HepG2 (cell line): ENCODE measurements around the gene KPNA3. TPM values are rescaled to one million over a fixed set of nuclear protein-coding genes. Genes with fewer than 3 reads are reported as not detected.
A peak's percentile ranks its signal among the peaks of the same experiment; 100 is the strongest.

Source experiments
- BCL6 ChIP-seq: IDR thresholded peaks from 2 replicates; pipeline ENCODE4 v1.6.1; 2016; ENCODE audit warnings: missing genetic modification reagents, missing compliant biosample characterization
- BORCS8-MEF2B ChIP-seq: sonication (generic); formaldehyde crosslinking; IDR thresholded peaks from 2 replicates; pipeline ENCODE4 v1.8.0; 2022; ENCODE audit warnings: mild to moderate bottlenecking, missing genetic modification reagents
- EP300 ChIP-seq, 3 experiments: sonication (generic) in 1 of 3; formaldehyde crosslinking in 1 of 3; IDR thresholded peaks; 2 replicates each; pipeline versions ENCODE4 v1.5.1 to v1.6.1; 2011 to 2020; ENCODE audit warnings: low read depth in 2 of 3, low read length in 2 of 3, borderline replicate concordance in 1 of 3, improper control_type of control experiment in 1 of 3, mild to moderate bottlenecking in 1 of 3, missing genetic modification reagents in 1 of 3, moderate library complexity in 1 of 3
- ESRRA ChIP-seq: sonication (generic); formaldehyde crosslinking; IDR thresholded peaks from 2 replicates; pipeline ENCODE4 v1.5.1; 2020; ENCODE audit warnings: mild to moderate bottlenecking, low read depth, missing genetic modification reagents
- FOXP1 ChIP-seq, 2 experiments: fragments of 450-650 bp in 1 of 2; IDR thresholded peaks; 2 replicates each; pipeline ENCODE4 v1.6.1; 2017 to 2018; ENCODE audit warnings: antibody characterized with exemption in 1 of 2
- HCFC1 ChIP-seq: fragments of 150-350 bp; IDR thresholded peaks from 2 replicates; pipeline ENCODE4 v1.6.1; 2014; ENCODE audit warnings: low read depth, low read length
- HNF1B ChIP-seq: sonication (generic); formaldehyde crosslinking; IDR thresholded peaks from 2 replicates; pipeline ENCODE4 v1.5.1; 2020; ENCODE audit warnings: mild to moderate bottlenecking, moderate library complexity, missing genetic modification reagents
- ISX ChIP-seq: sonication (generic); formaldehyde crosslinking; conservative IDR thresholded peaks from 2 replicates; pipeline ENCODE4 v1.5.0; 2020; ENCODE audit warnings: missing genetic modification reagents
- KDM5A ChIP-seq: fragments of 200-600 bp; sonication (generic); IDR thresholded peaks from 2 replicates; pipeline ENCODE4 v1.7.0; 2018; ENCODE audit warnings: antibody characterized with exemption, mild to moderate bottlenecking, low read length, borderline replicate concordance
- MLLT10 ChIP-seq: sonication (generic); formaldehyde crosslinking; IDR thresholded peaks from 2 replicates; pipeline ENCODE4 v1.4.0; 2020; ENCODE audit warnings: missing genetic modification reagents
- NPAS2 ChIP-seq: sonication (generic); formaldehyde crosslinking; IDR thresholded peaks from 2 replicates; pipeline ENCODE4 v1.8.0; 2022; ENCODE audit warnings: mild to moderate bottlenecking, missing genetic modification reagents, borderline replicate concordance
- TGIF2 ChIP-seq: IDR thresholded peaks from 2 replicates; pipeline ENCODE4 v1.6.1; 2016; ENCODE audit warnings: control low read depth, missing compliant biosample characterization
- ZNF205 ChIP-seq: IDR thresholded peaks from 2 replicates; pipeline ENCODE4 v1.6.1; 2018; ENCODE audit warnings: missing biosample characterization, missing genetic modification reagents
- ZNF281 ChIP-seq: sonication (generic); formaldehyde crosslinking; IDR thresholded peaks from 2 replicates; pipeline ENCODE4 v1.4.0; 2020; ENCODE audit warnings: missing genetic modification reagents, borderline replicate concordance
- ZNF331 ChIP-seq: sonication (generic); formaldehyde crosslinking; IDR thresholded peaks from 2 replicates; pipeline ENCODE4 v1.4.0; 2020; ENCODE audit warnings: missing genetic modification reagents
- ZNF362 ChIP-seq: sonication (generic); formaldehyde crosslinking; IDR thresholded peaks from 2 replicates; pipeline ENCODE4 v1.4.0; 2020; ENCODE audit warnings: missing genetic modification reagents, mild to moderate bottlenecking, borderline replicate concordance
- ZNF619 ChIP-seq: sonication (generic); formaldehyde crosslinking; IDR thresholded peaks from 2 replicates; pipeline ENCODE4 v1.4.0; 2020; ENCODE audit warnings: mild to moderate bottlenecking, missing genetic modification reagents
- ZNF704 ChIP-seq: sonication (generic); formaldehyde crosslinking; IDR thresholded peaks from 2 replicates; pipeline ENCODE4 v1.8.1; 2023; ENCODE audit warnings: mild to moderate bottlenecking, inconsistent platforms, moderate library complexity, missing genetic modification reagents, borderline replicate concordance
- ZNF777 ChIP-seq: sonication (generic); formaldehyde crosslinking; IDR thresholded peaks from 2 replicates; pipeline ENCODE4 v1.4.0; 2020; ENCODE audit warnings: missing genetic modification reagents
- ZUFSP ChIP-seq: sonication (generic); formaldehyde crosslinking; IDR thresholded peaks from 2 replicates; pipeline ENCODE4 v1.9.0; 2021; ENCODE audit warnings: missing genetic modification reagents, mild to moderate bottlenecking, borderline replicate concordance
- polyA plus RNA-seq, 8 experiments: library from polyadenylated mRNA; depleted of rRNA in 3 of 8; stranded (reverse) in 7 of 8; unstranded in 1 of 8; fragments of >200 nt; fragmentation: Illumina TruSeq in 4 of 8; extraction: Trizol in 4 of 8; gene quantifications; 2 replicates each; pipeline versions ENCODE4 v1.2.1 to v1.2.3, GENCODE V29; 2011 to 2016; ENCODE audit warnings: low read depth in 4 of 8, missing spikeins in 1 of 8, mixed read lengths in 1 of 8; ENCODE audit not compliant: insufficient read depth in 1 of 8
- total RNA-seq, 5 experiments: library from RNA; depleted of rRNA; stranded (reverse); fragments of >200 nt; fragmentation: Illumina TruSeq; extraction: Trizol; gene quantifications; 2 replicates each; pipeline ENCODE4 v1.2.3, GENCODE V29; 2016; ENCODE audit warnings: low read depth in 1 of 5

The KPNA3 gene
- total and polyA plus RNA-seq, 2 of the 13 experiments (the other 11 are each of a cell fraction or from before 2014, with no cell fraction given) = 13.0 to 28.9 TPM

GRCh38 chr13:49690133-49690994 lies 102.1 kb downstream of the KPNA3 start (continued):
- peak; percentile 30; the same call in 1 of the 2 replicates for TF ChIP-seq ZNF281 (CRISPR knock-in tag)
- peak; percentile 42; the same call in 1 of the 2 replicates for TF ChIP-seq BCL6 (CRISPR knock-in tag)
- no peak for TF ChIP-seq KDM5A
- no peak; the same call in 1 of the 2 replicates for TF ChIP-seq ESRRA (CRISPR knock-in tag)
- TF ChIP-seq TGIF2 (CRISPR knock-in tag) = no peak
- 0 out of 2 replicates have a peak, but pooled peaks have one; percentile 42 for TF ChIP-seq FOXP1 (IDR thresholded peaks at IDR 0.05)
- TF ChIP-seq FOXP1 (CRISPR knock-in tag; IDR thresholded peaks at IDR 0.05) = peak; percentile 61; the same call in 1 of the 2 replicates
- TF ChIP-seq ZNF331 (CRISPR knock-in tag) = no peak
- no peak for TF ChIP-seq ZNF619
- no peak for TF ChIP-seq ISX (CRISPR knock-in tag)
- no peak for TF ChIP-seq BORCS8-MEF2B
- TF ChIP-seq MLLT10 = no peak
- TF ChIP-seq NPAS2 (CRISPR knock-in tag) = no peak
- TF ChIP-seq ZNF362 (CRISPR knock-in tag) = peak; percentile 92
- no peak for TF ChIP-seq ZNF777
- TF ChIP-seq HNF1B = no peak
- no peak for TF ChIP-seq ZNF205
- TF ChIP-seq ZUFSP (CRISPR knock-in tag) = no peak
- TF ChIP-seq HCFC1 = no peak
- TF ChIP-seq ZNF704 (CRISPR knock-in tag) = no peak
- TF ChIP-seq EP300 (IDR thresholded peaks at IDR 0.05; ENCODE audit: low read depth in 2 of 2, low read length in 2 of 2) = peak in 1 of 2 experiments; percentile 61; a peak in 1 of 4 replicates
- TF ChIP-seq EP300 (CRISPR knock-in tag; IDR thresholded peaks at IDR 0.05; ENCODE audit: borderline replicate concordance) = no peak
